ENCODE data around the gene MAVS.

- TF ChIP-seq POLR2A (IDR thresholded peaks at IDR 0.05): no peak
- TF ChIP-seq, protein P1, sequence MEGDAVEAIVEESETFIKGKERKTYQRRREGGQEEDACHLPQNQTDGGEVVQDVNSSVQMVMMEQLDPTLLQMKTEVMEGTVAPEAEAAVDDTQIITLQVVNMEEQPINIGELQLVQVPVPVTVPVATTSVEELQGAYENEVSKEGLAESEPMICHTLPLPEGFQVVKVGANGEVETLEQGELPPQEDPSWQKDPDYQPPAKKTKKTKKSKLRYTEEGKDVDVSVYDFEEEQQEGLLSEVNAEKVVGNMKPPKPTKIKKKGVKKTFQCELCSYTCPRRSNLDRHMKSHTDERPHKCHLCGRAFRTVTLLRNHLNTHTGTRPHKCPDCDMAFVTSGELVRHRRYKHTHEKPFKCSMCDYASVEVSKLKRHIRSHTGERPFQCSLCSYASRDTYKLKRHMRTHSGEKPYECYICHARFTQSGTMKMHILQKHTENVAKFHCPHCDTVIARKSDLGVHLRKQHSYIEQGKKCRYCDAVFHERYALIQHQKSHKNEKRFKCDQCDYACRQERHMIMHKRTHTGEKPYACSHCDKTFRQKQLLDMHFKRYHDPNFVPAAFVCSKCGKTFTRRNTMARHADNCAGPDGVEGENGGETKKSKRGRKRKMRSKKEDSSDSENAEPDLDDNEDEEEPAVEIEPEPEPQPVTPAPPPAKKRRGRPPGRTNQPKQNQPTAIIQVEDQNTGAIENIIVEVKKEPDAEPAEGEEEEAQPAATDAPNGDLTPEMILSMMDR (IDR thresholded peaks at IDR 0.05): no peak
These were observed 27.7 kb downstream of the MAVS start for GRCh38 chr20:3874194-3874844.

Measured in esophagus squamous epithelium (tissue), 4 donors.